ENCODE results near the gene FAM151B.

The FAM151B gene

DNA sequence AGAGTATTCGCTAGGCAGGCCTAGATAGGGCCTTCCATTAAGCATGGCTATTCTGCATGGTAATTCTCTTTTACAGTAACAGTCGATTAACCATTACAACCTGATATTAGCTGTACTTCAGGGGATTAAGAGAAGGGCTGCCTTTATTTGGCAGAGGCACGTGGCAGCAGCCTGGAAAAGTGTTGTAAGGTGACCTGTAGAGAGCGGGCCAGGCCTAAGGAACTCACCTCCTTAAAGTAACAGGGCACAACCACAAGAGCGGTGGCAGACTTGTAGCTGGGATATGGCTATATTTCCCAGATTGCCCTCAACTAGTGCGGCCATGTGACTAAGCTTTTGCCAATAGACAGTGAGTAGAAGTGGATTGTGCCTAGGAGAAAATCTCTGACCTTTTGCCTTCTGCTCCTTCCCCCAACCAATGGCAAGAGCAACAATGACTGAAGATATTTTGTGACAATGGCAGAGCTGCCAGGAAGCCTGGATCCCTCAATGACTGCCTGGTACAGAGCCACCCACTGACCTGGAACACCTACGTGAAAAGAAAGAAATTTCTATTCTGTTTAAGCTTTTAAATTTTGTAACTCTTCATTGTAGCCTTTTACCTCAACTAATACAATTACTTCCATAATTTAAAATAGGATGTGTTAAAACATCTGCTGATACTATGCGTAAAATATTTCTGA, 101.1 kb downstream of the FAM151B start:
- DNase-seq (ENCODE audit: low spot score), result no peak

DNA sequence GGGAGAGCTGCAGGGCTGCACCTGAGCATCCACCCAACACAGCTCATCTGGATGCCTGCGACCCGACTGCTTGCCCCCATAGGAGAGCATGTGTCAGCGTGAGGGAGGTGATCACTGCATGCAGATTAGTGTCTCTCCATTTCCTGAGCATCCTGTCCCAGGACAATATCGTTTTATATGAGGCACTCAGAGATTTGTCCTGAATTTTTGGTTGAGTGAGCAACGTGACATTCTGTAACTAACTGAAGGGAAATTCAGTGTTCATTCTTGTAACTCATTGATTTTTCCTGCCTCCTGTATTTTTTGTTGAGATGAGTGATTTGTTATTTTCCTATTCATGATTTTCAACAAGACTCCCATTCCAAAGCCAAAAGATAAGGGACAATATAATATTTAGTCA, 102.9 kb downstream of the FAM151B start:
- no peak for DNase-seq (ENCODE audit: low spot score)

DNA sequence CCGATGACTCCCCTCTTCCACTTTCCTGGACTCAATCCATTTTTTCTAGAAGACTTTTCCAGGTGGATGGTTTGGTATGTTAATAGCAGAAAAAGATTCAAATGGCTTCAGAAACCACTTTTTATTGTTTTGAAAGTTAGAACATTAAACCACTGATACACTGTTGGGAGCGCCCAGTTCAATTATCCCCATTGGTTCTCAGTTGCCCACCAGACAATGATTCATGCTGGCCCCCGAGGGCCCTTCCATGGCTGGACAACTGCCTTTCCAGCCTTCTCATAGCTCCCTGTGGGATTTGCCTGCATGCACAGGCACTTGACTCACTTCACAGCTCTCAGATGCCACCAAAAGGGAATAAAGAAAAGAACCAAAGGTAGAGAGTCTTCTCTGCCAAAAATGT, 103.5 kb downstream of the FAM151B start:
- DNase-seq (ENCODE audit: low spot score), result no peak

DNA sequence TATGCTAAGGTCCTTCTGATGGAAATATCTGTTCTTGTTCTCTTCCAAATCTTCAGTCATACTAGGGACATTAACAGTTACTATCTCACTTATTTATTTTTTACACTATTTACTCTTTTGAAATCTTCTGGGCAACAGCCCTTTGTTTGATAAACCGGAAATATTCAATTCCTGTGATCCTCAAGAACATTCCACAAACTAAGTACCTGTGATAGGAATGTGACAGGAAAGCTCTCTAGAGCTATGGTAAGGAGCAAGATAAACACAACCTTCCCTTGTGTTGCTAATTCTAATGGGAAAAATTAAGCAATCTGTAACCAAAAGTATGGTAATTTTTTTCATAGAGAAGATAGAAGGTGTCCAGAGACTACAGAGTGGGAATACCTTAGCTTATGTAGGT, 104.2 kb downstream of the FAM151B start:
- DNase-seq (ENCODE audit: low spot score), result no peak
